ENCODE data around the gene FTH1. TPM values are rescaled to one million over a fixed set of nuclear protein-coding genes. Genes with fewer than 3 reads are reported as not detected.
A peak's percentile ranks its signal among the peaks of the same experiment; 100 is the strongest.

Gene FTH1
- total RNA-seq, 2 donors from 2014 or later, result 2,226 to 2,809 TPM

DNA sequence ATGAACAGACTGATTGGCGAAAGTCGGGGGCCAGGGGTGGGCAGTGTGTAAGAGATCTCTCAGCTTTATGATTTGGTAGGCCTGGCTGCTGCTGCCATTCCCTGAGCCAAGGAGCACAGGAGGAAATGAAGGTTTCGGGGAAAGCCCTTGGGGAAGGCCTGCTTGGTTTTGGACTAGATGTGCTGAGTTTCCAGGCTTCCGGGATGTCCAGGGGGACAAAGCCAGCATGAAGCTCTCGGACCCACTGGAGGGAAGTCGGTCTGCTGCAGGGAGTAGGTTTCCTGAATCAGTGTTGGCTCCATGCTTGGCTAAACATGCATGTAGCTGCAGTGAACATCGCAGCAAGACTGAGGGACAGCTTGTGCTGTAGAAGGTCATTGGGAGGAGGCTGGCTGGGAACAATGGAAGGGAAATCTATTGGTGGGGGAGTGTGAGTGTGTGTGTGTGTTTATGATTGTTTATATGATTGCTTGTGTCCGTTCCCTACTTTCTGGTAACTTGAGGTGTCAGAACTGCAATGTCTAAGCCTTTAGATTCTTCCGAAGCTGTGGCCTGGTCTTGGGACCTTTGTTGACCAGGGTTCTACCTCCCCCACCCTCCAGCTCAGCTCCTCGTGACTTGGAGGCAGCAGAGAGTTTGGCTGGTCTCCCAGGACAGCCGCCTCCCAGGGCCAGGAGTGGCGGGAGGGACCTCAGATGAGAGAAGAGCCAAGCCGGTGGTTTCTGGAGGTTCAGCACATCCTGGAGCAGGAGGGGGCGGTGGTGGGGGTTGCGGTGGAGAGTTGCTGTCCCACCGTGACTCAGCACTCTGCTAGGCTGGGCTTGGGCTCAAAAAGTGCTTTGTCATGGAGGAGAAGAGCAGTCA, 4.0 kb upstream of the FTH1 start:
- H3K27me3 ChIP-seq (ENCODE audit: control insufficient read depth, insufficient read depth, low read length, poor library complexity, severe bottlenecking), result no peaks in the 10 kb centered on the region
- peaks cover under 1% of the 10 kb centered on the region for H3K36me3 ChIP-seq (ENCODE audit: control insufficient read depth, insufficient read depth, low read length)
- WGBS, 2 experiments (ENCODE audit: insufficient coverage in 1 of 2, insufficient read length in 1 of 2), result 64 to 71% methylated on average over 8 to 16 of the region's 16 CpGs
- Mint-ChIP-seq H3K9me3 (no peaks in the 10 kb centered on the region), H3K27ac (peak overlapping the region; percentile 95), H3K4me1 (peaks cover 45% of the 10 kb centered on the region), H3K27me3 (ENCODE audit: insufficient read depth) (no peaks in the 10 kb centered on the region), H3K36me3 (ENCODE audit: low read depth) (peaks cover 4% of the 10 kb centered on the region), H3K4me3 (peak overlapping the region; percentile 7)
- DNase-seq, result peak; percentile 100
- H3K4me1 ChIP-seq (ENCODE audit: control insufficient read depth, insufficient read depth, low read length), result peaks cover 18% of the 10 kb centered on the region
- H3K9ac ChIP-seq (ENCODE audit: extremely low read depth, low read length, poor library complexity, severe bottlenecking), result no peak overlapping the region
- H3K4me3 ChIP-seq (ENCODE audit: low read length), result no peak overlapping the region
- TF ChIP-seq, protein P1, sequence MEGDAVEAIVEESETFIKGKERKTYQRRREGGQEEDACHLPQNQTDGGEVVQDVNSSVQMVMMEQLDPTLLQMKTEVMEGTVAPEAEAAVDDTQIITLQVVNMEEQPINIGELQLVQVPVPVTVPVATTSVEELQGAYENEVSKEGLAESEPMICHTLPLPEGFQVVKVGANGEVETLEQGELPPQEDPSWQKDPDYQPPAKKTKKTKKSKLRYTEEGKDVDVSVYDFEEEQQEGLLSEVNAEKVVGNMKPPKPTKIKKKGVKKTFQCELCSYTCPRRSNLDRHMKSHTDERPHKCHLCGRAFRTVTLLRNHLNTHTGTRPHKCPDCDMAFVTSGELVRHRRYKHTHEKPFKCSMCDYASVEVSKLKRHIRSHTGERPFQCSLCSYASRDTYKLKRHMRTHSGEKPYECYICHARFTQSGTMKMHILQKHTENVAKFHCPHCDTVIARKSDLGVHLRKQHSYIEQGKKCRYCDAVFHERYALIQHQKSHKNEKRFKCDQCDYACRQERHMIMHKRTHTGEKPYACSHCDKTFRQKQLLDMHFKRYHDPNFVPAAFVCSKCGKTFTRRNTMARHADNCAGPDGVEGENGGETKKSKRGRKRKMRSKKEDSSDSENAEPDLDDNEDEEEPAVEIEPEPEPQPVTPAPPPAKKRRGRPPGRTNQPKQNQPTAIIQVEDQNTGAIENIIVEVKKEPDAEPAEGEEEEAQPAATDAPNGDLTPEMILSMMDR (conservative IDR thresholded peaks at IDR 0.05), result no peak
- H3K27ac ChIP-seq (ENCODE audit: low read depth, low read length), result peak overlapping the region; percentile 7
- no peaks in the 10 kb centered on the region for H3K9me3 ChIP-seq (ENCODE audit: control insufficient read depth, low read length)

DNA sequence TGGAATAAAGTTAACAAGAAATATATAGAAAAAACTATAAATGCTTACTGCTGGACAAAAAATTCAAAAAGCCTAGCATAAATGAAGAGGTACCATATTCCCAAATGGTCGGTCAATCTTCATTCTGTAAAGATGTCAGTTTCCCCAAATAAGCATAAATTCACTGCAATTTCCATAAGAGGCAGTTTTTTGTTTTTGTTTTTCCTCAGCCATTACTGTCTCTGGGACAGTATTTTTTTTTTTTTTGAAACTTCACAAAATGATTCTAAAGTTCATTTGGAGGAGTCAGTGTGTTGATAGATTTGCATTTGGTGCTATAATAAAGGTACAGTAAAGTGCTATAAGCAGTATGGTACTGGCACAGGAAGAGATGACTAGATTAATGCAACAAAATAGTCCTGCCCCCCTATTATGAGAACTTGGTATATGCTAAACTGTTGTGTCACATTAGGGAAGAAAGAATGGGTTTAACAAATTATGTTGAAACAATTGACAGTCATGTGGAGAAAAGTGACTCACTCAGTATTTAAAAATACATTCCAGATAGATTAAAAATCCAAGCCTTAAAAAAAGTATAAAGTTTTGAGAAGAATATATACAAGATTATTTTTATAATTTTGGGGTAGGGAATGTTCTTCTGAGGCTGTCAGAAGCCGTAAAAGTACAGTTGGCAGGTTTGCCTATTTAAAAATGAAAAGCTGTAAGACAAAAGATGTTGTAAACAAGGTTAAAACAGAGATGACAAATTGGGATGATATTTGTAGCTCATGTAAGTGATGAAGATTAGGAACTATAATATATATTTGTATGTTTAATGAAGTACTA, 2.6 kb upstream of the FTH1 start:
- TF ChIP-seq, protein P1 (conservative IDR thresholded peaks at IDR 0.05), result no peak
- H3K4me3 Mint-ChIP-seq, result no peak overlapping the region

GRCh38 chr11:61969391-61969758, 1.9 kb upstream of the FTH1 start:
- Histone ChIP-seq H3K27ac (ENCODE audit: low read depth, low read length) (no peak overlapping the region), H3K4me1 (ENCODE audit: control insufficient read depth, insufficient read depth, low read length) (peaks cover 18% of the 10 kb centered on the region), H3K27me3 (ENCODE audit: control insufficient read depth, insufficient read depth, low read length, poor library complexity, severe bottlenecking) (no peaks in the 10 kb centered on the region), H3K36me3 (ENCODE audit: control insufficient read depth, insufficient read depth, low read length) (peaks cover 21% of the 10 kb centered on the region), H3K4me3 (ENCODE audit: low read length) (no peak overlapping the region), H3K9me3 (ENCODE audit: control insufficient read depth, low read length) (no peaks in the 10 kb centered on the region), H3K9ac (ENCODE audit: extremely low read depth, low read length, poor library complexity, severe bottlenecking) (no peak overlapping the region)
- H3K27ac Mint-ChIP-seq, result no peak overlapping the region
- peaks cover 47% of the 10 kb centered on the region for H3K4me1 Mint-ChIP-seq
- peaks cover 25% of the 10 kb centered on the region for H3K36me3 Mint-ChIP-seq (ENCODE audit: low read depth)
- 91 to 98% methylated on average over 7 of the region's 7 CpGs for WGBS, 2 experiments (ENCODE audit: insufficient coverage in 1 of 2, insufficient read length in 1 of 2)
- H3K9me3 Mint-ChIP-seq, result no peaks in the 10 kb centered on the region
- no peak for DNase-seq
- H3K27me3 Mint-ChIP-seq (ENCODE audit: insufficient read depth), result no peaks in the 10 kb centered on the region
- TF ChIP-seq, protein P1 (conservative IDR thresholded peaks at IDR 0.05), result no peak
- peak overlapping the region; percentile 97 for H3K4me3 Mint-ChIP-seq

More for the DNA sequence above, 2.6 kb upstream of the FTH1 start:
- Histone ChIP-seq H3K4me1 (ENCODE audit: control insufficient read depth, insufficient read depth, low read length) (peaks cover 18% of the 10 kb centered on the region), H3K4me3 (ENCODE audit: low read length) (no peak overlapping the region), H3K27me3 (ENCODE audit: control insufficient read depth, insufficient read depth, low read length, poor library complexity, severe bottlenecking) (no peaks in the 10 kb centered on the region), H3K27ac (ENCODE audit: low read depth, low read length) (no peak overlapping the region), H3K36me3 (ENCODE audit: control insufficient read depth, insufficient read depth, low read length) (peaks cover 14% of the 10 kb centered on the region), H3K9me3 (ENCODE audit: control insufficient read depth, low read length) (no peaks in the 10 kb centered on the region), H3K9ac (ENCODE audit: extremely low read depth, low read length, poor library complexity, severe bottlenecking) (no peak overlapping the region)
- Mint-ChIP-seq H3K27me3 (ENCODE audit: insufficient read depth) (no peaks in the 10 kb centered on the region), H3K27ac (no peak overlapping the region), H3K36me3 (ENCODE audit: low read depth) (peaks cover 18% of the 10 kb centered on the region), H3K4me1 (peaks cover 47% of the 10 kb centered on the region), H3K9me3 (no peaks in the 10 kb centered on the region)
- no peak for DNase-seq
- 95% methylated on average over 2 of the region's 2 CpGs for WGBS, 2 experiments (ENCODE audit: insufficient coverage in 1 of 2, insufficient read length in 1 of 2)

Data from endodermal cell (in vitro differentiated cells).